Ovary (tissue), 9 donors: ENCODE data around the gene AFF3. TPM values are rescaled to one million over a fixed set of nuclear protein-coding genes. Genes with fewer than 3 reads are reported as not detected.

Source experiments
- DNase-seq, 5 donors: peaks; one replicate each; pipeline ENCODE4 v3.0.0-alpha.2; 2019 to 2020
- H3K27ac ChIP-seq, 2 donors: fragments of 200-600 bp; one replicate each; pipeline versions ENCODE4 v1.5.1 to v1.8.0; 2019 to 2022
- H3K27me3 ChIP-seq: fragments of 200-600 bp; one replicate; pipeline ENCODE4 v1.8.0; 2022
- H3K36me3 ChIP-seq: fragments of 200-600 bp; sonication (generic); one replicate; pipeline ENCODE4 v1.5.1; 2019
- H3K4me1 ChIP-seq: one replicate; pipeline ENCODE4 v1.8.1; 2013; ENCODE audit warnings: mild to moderate bottlenecking, moderate library complexity; ENCODE audit not compliant: insufficient read depth
- H3K4me3 ChIP-seq: fragments of 200-600 bp; sonication (generic); one replicate; pipeline ENCODE4 v1.5.1; 2017
- H3K9me3 ChIP-seq, 2 donors: fragments of 200-600 bp in 1 of 2; sonication (generic) in 1 of 2; one replicate each; pipeline versions ENCODE4 v1.5.1 to v1.8.1; 2013 to 2019; ENCODE audit warnings: mild to moderate bottlenecking in 1 of 2, moderate library complexity in 1 of 2
- EP300 ChIP-seq: sonication (generic); formaldehyde crosslinking; IDR thresholded peaks from one replicate; pipeline ENCODE4 v1.6.1; 2017; ENCODE audit warnings: antibody characterized with exemption
- POLR2A ChIP-seq: fragments of 450-650 bp; IDR thresholded peaks from one replicate; pipeline ENCODE4 v1.6.1; 2017; ENCODE audit warnings: antibody characterized with exemption, mild to moderate bottlenecking, moderate library complexity
- WGBS, 3 donors: extraction: QIAGEN DNeasy Blood & Tissue Kit in 1 of 3; methylation state at CpG; one replicate each; pipeline versions ENCODE4 v1.1.5 to v1.1.7; 2013 to 2017; 5-methylcytosine and 5-hydroxymethylcytosine counted together
- intact Hi-C, 4 donors: fragments of 100-400 bp; cut with DNase I; formaldehyde crosslinking; loops; one replicate each; pipeline versions ENCODE4 v1.11.0 to v1.15.1; 2022 to 2023
- polyA plus RNA-seq, 2 donors: library from polyadenylated mRNA; stranded (reverse); fragments of 200-250 nt in 1 of 2; fragments of 350-450 nt in 1 of 2; fragmentation: Illumina TruSeq in 1 of 2; extraction: RNeasy Lipid Tissue Mini Kit (QIAGEN cat#74804) in 1 of 2; gene quantifications; one replicate each; pipeline ENCODE4 v1.2.3, GENCODE V29; 2013 to 2014
- total RNA-seq, 7 donors: library from RNA; depleted of rRNA in 2 of 7; stranded (reverse); fragments of >200 nt in 2 of 7; fragmentation: NEBNext Ultra II Directional in 3 of 7; extraction: Animal tissue kit (Norgen Biotek cat#: 25700) in 3 of 7; gene quantifications; one replicate each; pipeline versions ENCODE4 v1.1.0 to v1.2.4, GENCODE V29; 2016 to 2023
- TF ChIP-seq, protein P1 (sequence below), 3 donors: fragments of 450-650 bp in 2 of 3; fragments of 200-600 bp in 1 of 3; IDR thresholded peaks; one replicate each; pipeline versions ENCODE4 v1.5.1 to v1.8.0; 2016 to 2022; ENCODE audit warnings: antibody characterized with exemption in 3 of 3, mild to moderate bottlenecking in 1 of 3
- donor health status: DM: no; HTN: no; CAD: no; lungs with moderate emphysema.
- donor health status: DM: no; HTN: no; CAD: no.
- donor health status: Bipolar disorder and iron deficiency.
- donor health status: DM: yes; HTN: yes; CAD: no.
- donor health status: DM: no; HTN: no; CAD: no.
- donor health status: DM: yes; HTN: yes; CAD: no.

AFF3 gene
- total and polyA plus RNA-seq, 9 donors = 5.9 to 40.8 (median 25.7) TPM

DNA sequence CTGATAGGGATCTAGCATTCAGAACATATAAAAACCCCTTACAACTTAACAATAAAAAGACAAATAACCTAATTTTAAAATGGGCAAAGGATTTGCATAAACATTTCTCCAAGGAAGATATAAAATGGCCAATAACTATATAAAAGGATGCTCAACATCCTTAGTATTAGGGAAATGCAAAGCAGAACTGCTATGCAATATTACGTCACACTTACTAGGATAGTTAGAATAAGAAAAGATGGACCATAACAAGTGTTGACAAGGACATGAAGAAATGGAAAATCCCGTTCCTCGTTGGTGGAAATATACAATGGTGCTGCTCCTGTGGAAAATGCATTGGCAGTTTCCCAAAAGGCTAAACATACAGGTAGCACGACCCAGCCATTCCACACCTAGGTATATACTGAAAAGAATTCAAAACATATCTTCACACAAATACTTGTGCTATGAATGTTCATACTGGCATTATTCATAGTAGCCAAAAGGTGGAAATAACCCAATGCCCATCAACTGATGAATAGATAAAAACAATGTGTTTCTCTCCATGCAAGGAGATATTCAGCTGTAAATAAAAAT is 604.4 kb downstream of the AFF3 start:
- DNase-seq = no peak
- no peak for TF ChIP-seq POLR2A

DNA sequence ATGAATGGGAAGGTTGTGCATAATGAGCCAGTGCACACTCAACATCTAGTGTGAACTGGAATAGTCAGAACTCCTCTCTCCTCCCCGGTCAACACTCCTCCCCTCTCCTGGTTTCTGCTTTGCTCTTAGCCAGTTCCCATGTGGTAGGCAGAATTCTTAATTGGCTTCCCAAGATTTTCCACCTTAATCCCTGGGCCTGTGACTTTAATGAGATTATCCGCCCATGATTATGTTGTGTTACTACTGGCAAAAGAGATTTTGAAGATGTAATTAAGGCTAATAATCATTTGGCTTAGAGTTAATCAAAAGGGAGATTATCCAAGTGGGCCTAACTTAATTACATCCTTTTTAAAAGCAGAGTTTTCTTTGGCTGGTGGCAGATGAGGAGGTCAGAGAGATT is 618.3 kb downstream of the AFF3 start:
- Histone ChIP-seq H3K9me3 (no peaks in the 10 kb centered on the region), H3K4me1 (no peaks in the 10 kb centered on the region), H3K4me3 (no peak overlapping the region), H3K27me3 (no peaks in the 10 kb centered on the region), H3K36me3 (no peaks in the 10 kb centered on the region), H3K27ac (no peak overlapping the region)
- intact Hi-C loops = no loop called here
- TF ChIP-seq EP300 (no peak), POLR2A (no peak)
- TF ChIP-seq, protein P1, sequence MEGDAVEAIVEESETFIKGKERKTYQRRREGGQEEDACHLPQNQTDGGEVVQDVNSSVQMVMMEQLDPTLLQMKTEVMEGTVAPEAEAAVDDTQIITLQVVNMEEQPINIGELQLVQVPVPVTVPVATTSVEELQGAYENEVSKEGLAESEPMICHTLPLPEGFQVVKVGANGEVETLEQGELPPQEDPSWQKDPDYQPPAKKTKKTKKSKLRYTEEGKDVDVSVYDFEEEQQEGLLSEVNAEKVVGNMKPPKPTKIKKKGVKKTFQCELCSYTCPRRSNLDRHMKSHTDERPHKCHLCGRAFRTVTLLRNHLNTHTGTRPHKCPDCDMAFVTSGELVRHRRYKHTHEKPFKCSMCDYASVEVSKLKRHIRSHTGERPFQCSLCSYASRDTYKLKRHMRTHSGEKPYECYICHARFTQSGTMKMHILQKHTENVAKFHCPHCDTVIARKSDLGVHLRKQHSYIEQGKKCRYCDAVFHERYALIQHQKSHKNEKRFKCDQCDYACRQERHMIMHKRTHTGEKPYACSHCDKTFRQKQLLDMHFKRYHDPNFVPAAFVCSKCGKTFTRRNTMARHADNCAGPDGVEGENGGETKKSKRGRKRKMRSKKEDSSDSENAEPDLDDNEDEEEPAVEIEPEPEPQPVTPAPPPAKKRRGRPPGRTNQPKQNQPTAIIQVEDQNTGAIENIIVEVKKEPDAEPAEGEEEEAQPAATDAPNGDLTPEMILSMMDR (IDR thresholded peaks at IDR 0.05) = no peak
- DNase-seq = no peak
- WGBS, 3 donors = 81 to 87% (median 85%) methylated on average over 2 of the region's 2 CpGs

More for the DNA sequence above, 604.4 kb downstream of the AFF3 start:
- H3K4me3 ChIP-seq = no peak overlapping the region
- WGBS, 3 donors = 93 to 96% (median 94%) methylated on average over 4 of the region's 4 CpGs
- intact Hi-C loops = no loop called here
- no peaks in the 10 kb centered on the region for H3K27me3 ChIP-seq
- no peak overlapping the region for H3K27ac ChIP-seq
- no peaks in the 10 kb centered on the region for H3K36me3 ChIP-seq
- H3K4me1 ChIP-seq = no peaks in the 10 kb centered on the region
- H3K9me3 ChIP-seq = no peaks in the 10 kb centered on the region

DNA sequence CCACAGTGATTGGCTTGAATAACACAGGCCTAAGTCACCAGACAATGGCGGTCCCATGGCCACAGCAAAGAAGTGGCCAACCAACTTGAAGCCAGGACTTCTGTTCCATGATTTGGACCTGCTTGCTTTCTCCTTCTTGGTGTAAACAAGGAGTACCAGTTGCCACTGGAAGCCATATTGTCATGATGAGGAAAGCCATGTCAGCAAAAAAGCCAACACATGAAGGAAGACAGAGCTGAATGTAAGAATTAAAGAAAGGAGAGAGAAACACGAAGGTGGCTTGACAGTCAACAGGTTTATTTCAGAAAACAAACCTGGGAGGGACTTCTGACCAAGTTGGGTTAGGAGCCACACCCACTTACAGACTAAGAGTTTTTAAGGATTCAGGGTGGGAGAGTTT is 620.2 kb downstream of the AFF3 start:
- 85 to 94% (median 93%) methylated on average over 2 of the region's 2 CpGs for WGBS, 3 donors
- DNase-seq = no peak
- Histone ChIP-seq H3K9me3 (no peaks in the 10 kb centered on the region), H3K4me1 (no peaks in the 10 kb centered on the region), H3K27ac (no peak overlapping the region), H3K4me3 (no peak overlapping the region), H3K36me3 (no peaks in the 10 kb centered on the region), H3K27me3 (no peaks in the 10 kb centered on the region)
- intact Hi-C loops = no loop called here
- TF ChIP-seq POLR2A (no peak), EP300 (no peak)
- TF ChIP-seq, protein P1 (IDR thresholded peaks at IDR 0.05) = no peak

DNA sequence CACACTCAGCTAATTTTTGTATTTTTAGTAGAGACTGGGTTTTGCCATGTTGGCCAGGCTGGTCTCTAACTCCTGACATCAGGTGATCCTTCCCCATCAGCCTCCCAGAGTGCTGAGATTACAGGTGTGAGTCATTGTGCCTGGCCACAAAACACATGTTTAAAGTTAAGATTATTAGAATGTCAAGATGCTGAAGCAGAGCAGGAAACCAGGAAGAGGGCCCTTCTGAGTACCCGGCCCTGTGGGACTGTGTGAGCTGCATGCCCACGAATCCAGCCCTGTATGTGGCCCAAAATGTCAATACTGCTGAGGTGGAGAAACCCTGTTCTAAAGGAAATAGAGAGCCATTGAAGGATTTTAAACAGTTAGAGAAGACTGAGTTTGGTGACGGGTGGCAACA is 621.6 kb downstream of the AFF3 start:
- no peaks in the 10 kb centered on the region for H3K36me3 ChIP-seq
- no peaks in the 10 kb centered on the region for H3K27me3 ChIP-seq
- no peak for DNase-seq
- H3K4me3 ChIP-seq = no peak overlapping the region
- H3K9me3 ChIP-seq = no peaks in the 10 kb centered on the region
- 87 to 92% (median 88%) methylated on average over 3 of the region's 3 CpGs for WGBS, 3 donors
- TF ChIP-seq POLR2A (no peak), EP300 (no peak)
- TF ChIP-seq, protein P1 (IDR thresholded peaks at IDR 0.05) = no peak
- no peak overlapping the region for H3K27ac ChIP-seq
- intact Hi-C loops = no loop called here
- no peaks in the 10 kb centered on the region for H3K4me1 ChIP-seq

DNA sequence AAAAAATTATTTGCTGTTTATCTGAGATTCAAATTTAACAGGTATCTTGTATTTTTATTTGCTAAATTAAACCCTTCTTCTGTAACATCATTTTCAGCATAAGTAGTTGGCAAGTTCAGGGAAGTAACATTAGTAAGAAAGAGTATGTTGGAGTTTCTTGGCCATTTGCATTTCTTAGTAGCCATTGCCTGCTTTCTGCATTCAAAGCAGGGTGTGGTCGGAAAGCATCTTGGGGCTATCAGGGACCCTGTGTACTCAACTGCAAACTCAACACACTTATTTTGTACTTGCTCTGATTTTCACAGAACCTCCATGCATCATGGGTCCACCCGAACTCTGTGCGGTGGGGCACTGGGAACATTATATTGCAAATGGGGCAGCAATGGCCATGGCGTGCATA is 622.2 kb downstream of the AFF3 start:
- Histone ChIP-seq H3K9me3 (no peaks in the 10 kb centered on the region), H3K36me3 (no peaks in the 10 kb centered on the region), H3K27me3 (no peaks in the 10 kb centered on the region), H3K4me3 (no peak overlapping the region), H3K4me1 (no peaks in the 10 kb centered on the region), H3K27ac (no peak overlapping the region)
- intact Hi-C loops = no loop called here
- 92 to 94% (median 93%) methylated on average over 4 of the region's 4 CpGs for WGBS, 3 donors
- DNase-seq = no peak
- TF ChIP-seq POLR2A (no peak), EP300 (no peak)
- TF ChIP-seq, protein P1 (IDR thresholded peaks at IDR 0.05) = no peak
